GM12878 (cell line): ENCODE results near the gene C1S. TPM values are rescaled to one million over a fixed set of nuclear protein-coding genes. Genes with fewer than 3 reads are reported as not detected.

ENCODE experiments used
- ATAC-seq: fragments of 200-7000 bp; cut with Tn5 transposase; 3 replicates; pipeline ENCODE4 v1.9.1; 2020; ENCODE audit warnings: mild to moderate bottlenecking, moderate library complexity
- BruUV-seq: library from RNA; stranded (reverse); fragments of 400-500 nt; replicated peaks from 2 replicates; lab custom pipeline; 2021; lab: Mats Ljungman, UMichigan
- CTCF ChIA-PET: fragments of 300-600 bp; sonication (Branson Sonifier 250); formaldehyde crosslinking; extraction: SDS; loops from one replicate; lab custom pipeline; 2021; ENCODE audit warnings: inconsistent platforms; lab: Yijun Ruan, JAX
- POLR2A ChIA-PET: fragments of 350-600 bp; formaldehyde crosslinking; extraction: SDS; loops from one replicate; lab custom pipeline; 2021; ENCODE audit warnings: inconsistent platforms; lab: Charles Lee
- RAD21 ChIA-PET: fragments of 300-600 bp; sonication (Branson Sonifier 250); formaldehyde crosslinking; loops from one replicate; lab custom pipeline; 2023; ENCODE audit warnings: antibody characterized with exemption; ENCODE audit not compliant: unreplicated experiment; lab: Charles Lee
- SMC1A ChIA-PET: fragments of 300-600 bp; sonication (Branson Sonifier 250); formaldehyde crosslinking; loops from one replicate; lab custom pipeline; 2023; ENCODE audit not compliant: unreplicated experiment, uncharacterized antibody; lab: Charles Lee
- DNase-seq: peaks from one replicate; pipeline ENCODE4 v3.0.0-alpha.2; 2011; ENCODE audit warnings: low read depth, low spot score
- FAIRE-seq: peaks from 3 replicates; lab custom pipeline; 2011; peaks lifted over from hg19 to GRCh38; lab: Jason Lieb, UNC
- H2AFZ ChIP-seq: 2 replicates; pipeline ENCODE4 v1.6.0; 2011; ENCODE audit warnings: low read depth, low read length, control low read depth; ENCODE audit not compliant: control insufficient read depth
- H3K27ac ChIP-seq: 2 replicates; pipeline ENCODE4 v1.5.1; 2011; ENCODE audit warnings: control low read depth; ENCODE audit not compliant: control insufficient read depth, insufficient read depth
- H3K27me3 ChIP-seq, 2 experiments: replicated peaks in 1 of 2; 2 replicates each; pipeline versions ENCODE4 v1.6.0 to v1.6.1; 2011; ENCODE audit warnings: low read length in 1 of 2; ENCODE audit not compliant: control insufficient read depth in 2 of 2, insufficient read depth in 2 of 2
- H3K36me3 ChIP-seq, 2 experiments: 2 replicates each; pipeline ENCODE4 v1.5.1; 2011; ENCODE audit warnings: low read length in 1 of 2; ENCODE audit not compliant: control insufficient read depth in 2 of 2, insufficient read depth in 2 of 2
- H3K4me1 ChIP-seq: 2 replicates; pipeline ENCODE4 v1.6.1; 2011; ENCODE audit warnings: mild to moderate bottlenecking, low read length, moderate library complexity, mixed read lengths; ENCODE audit not compliant: control insufficient read depth, insufficient read depth
- H3K4me2 ChIP-seq: 2 replicates; pipeline ENCODE4 v1.6.0; 2011; ENCODE audit warnings: control low read depth; ENCODE audit not compliant: control insufficient read depth, insufficient read depth
- H3K4me3 ChIP-seq: fragments of 200-600 bp; sonication (generic); 2 replicates; pipeline ENCODE4 v1.5.1; 2016
- H3K79me2 ChIP-seq: 2 replicates; pipeline ENCODE4 v1.6.0; 2011; ENCODE audit warnings: low read length; ENCODE audit not compliant: control insufficient read depth, insufficient read depth
- H3K9ac ChIP-seq: 2 replicates; pipeline ENCODE4 v1.8.0; 2011; ENCODE audit warnings: low read length, control low read depth, mixed read lengths; ENCODE audit not compliant: control insufficient read depth, insufficient read depth
- H3K9me3 ChIP-seq: replicated peaks from 3 replicates; pipeline ENCODE4 v1.5.1; 2011; ENCODE audit warnings: mild to moderate bottlenecking, low read length; ENCODE audit not compliant: control insufficient read depth, insufficient read depth
- H4K20me1 ChIP-seq: 2 replicates; pipeline ENCODE4 v1.6.0; 2011; ENCODE audit not compliant: control insufficient read depth, insufficient read depth
- ATF3 ChIP-seq: IDR thresholded peaks from 2 replicates; pipeline ENCODE4 v1.6.1; 2011; ENCODE audit warnings: low read depth, mild to moderate bottlenecking, low read length, moderate library complexity, borderline replicate concordance; ENCODE audit errors: extremely low read depth
- BCL11A ChIP-seq: IDR thresholded peaks from 2 replicates; pipeline ENCODE4 v1.6.1; 2011; ENCODE audit warnings: low read depth, low read length
- BRCA1 ChIP-seq: IDR thresholded peaks from 2 replicates; pipeline ENCODE4 v1.6.1; 2011; ENCODE audit warnings: low read depth, low read length, improper control_type of control experiment
- EED ChIP-seq: sonication (generic); IDR thresholded peaks from 2 replicates; pipeline ENCODE4 v1.6.1; 2016; ENCODE audit warnings: antibody characterized with exemption, low read depth
- ESRRA ChIP-seq: IDR thresholded peaks from 2 replicates; pipeline ENCODE4 v1.6.1; 2012; ENCODE audit warnings: mild to moderate bottlenecking, low read length, improper control_type of control experiment
- HDGF ChIP-seq: fragments of 450-650 bp; IDR thresholded peaks from 2 replicates; pipeline ENCODE4 v1.6.1; 2016; ENCODE audit warnings: antibody characterized with exemption
- HSF1 ChIP-seq: fragments of 150-350 bp; IDR thresholded peaks from 2 replicates; pipeline ENCODE4 v1.6.1; 2014; ENCODE audit warnings: mild to moderate bottlenecking, low read depth, low read length
- IRF4 ChIP-seq: IDR thresholded peaks from 2 replicates; pipeline ENCODE4 v1.6.1; 2011; ENCODE audit warnings: low read depth, low read length
- NFXL1 ChIP-seq: fragments of 450-650 bp; IDR thresholded peaks from 2 replicates; pipeline ENCODE4 v1.6.1; 2017; ENCODE audit warnings: antibody characterized with exemption, mild to moderate bottlenecking, borderline replicate concordance
- PML ChIP-seq: IDR thresholded peaks from 2 replicates; pipeline ENCODE4 v1.6.1; 2012; ENCODE audit warnings: low read length, inconsistent platforms
- SMAD5 ChIP-seq: IDR thresholded peaks from 2 replicates; pipeline ENCODE4 v1.6.1; 2016; ENCODE audit warnings: antibody characterized with exemption, low read depth
- STAT1 ChIP-seq: fragments of 450-650 bp; conservative IDR thresholded peaks from 2 replicates; pipeline ENCODE4 v1.6.1; 2014; ENCODE audit warnings: antibody characterized with exemption, mild to moderate bottlenecking
- TCF12 ChIP-seq: IDR thresholded peaks from 2 replicates; pipeline ENCODE4 v1.6.1; 2011; ENCODE audit warnings: low read depth, mild to moderate bottlenecking, low read length
- TCF7 ChIP-seq: IDR thresholded peaks from 2 replicates; pipeline ENCODE4 v1.6.1; 2014; ENCODE audit warnings: antibody characterized with exemption, borderline replicate concordance
- ZBTB11 ChIP-seq: fragments of 450-650 bp; formaldehyde crosslinking; IDR thresholded peaks from 2 replicates; pipeline ENCODE4 v1.5.0; 2022; ENCODE audit warnings: mild to moderate bottlenecking, missing genetic modification characterization
- ZNF217 ChIP-seq: fragments of 450-650 bp; IDR thresholded peaks from 2 replicates; pipeline ENCODE4 v1.6.1; 2017; ENCODE audit warnings: antibody characterized with exemption, mild to moderate bottlenecking
- ZZZ3 ChIP-seq: IDR thresholded peaks from 2 replicates; pipeline ENCODE4 v1.6.1; 2011; ENCODE audit warnings: low read depth; ENCODE audit not compliant: control insufficient read depth, insufficient read length
- WGBS: methylation state at CpG from one replicate; pipeline ENCODE4 v1.1.6; 2016; ENCODE audit warnings: low lambda C conversion rate; ENCODE audit not compliant: insufficient replicate concordance, insufficient coverage; ENCODE audit errors: missing lambda C conversion rate; 5-methylcytosine and 5-hydroxymethylcytosine counted together
- in situ Hi-C: fragments of 300-500 bp; cut with MboI; formaldehyde crosslinking; loops from 9 replicates; pipeline ENCODE4 v1.14.3; 2018; ENCODE audit warnings: mixed read lengths
- intact Hi-C: fragments of 100-400 bp; cut with micrococcal nuclease; formaldehyde crosslinking; loops from one replicate; pipeline ENCODE4 v1.14.2; 2022; ENCODE audit not compliant: unreplicated experiment
- polyA plus RNA-seq, 11 experiments: library from polyadenylated mRNA; depleted of rRNA in 4 of 11; unstranded in 6 of 11; stranded (reverse) in 5 of 11; fragments of >200 nt; fragmentation: Nextera tagmentation in 4 of 11; fragmentation: Illumina TruSeq in 1 of 11; extraction: Ambion mirVana in 4 of 11; extraction: Trizol in 1 of 11; gene quantifications; 1 replicate in 1 of 11; 2 replicates in 10 of 11; pipeline versions ENCODE4 v1.2.1 to v1.2.3, GENCODE V29; 2011 to 2016; ENCODE audit warnings: inconsistent platforms in 2 of 11, missing spikeins in 2 of 11, low read depth in 1 of 11
- total RNA-seq, 4 experiments: library from RNA; depleted of rRNA in 3 of 4; stranded (reverse); fragments of >200 nt in 3 of 4; fragmentation: Illumina TruSeq in 1 of 4; extraction: Trizol in 1 of 4; gene quantifications; 2 replicates each; pipeline versions ENCODE4 v1.2.1 to v1.2.3, GENCODE V29; 2013 to 2021

Gene C1S
- total and polyA plus RNA-seq, 10 of the 15 experiments (the other 5 are each of a cell fraction or from before 2014, with no cell fraction given) = 0.10 to 1.4 (median 0.42) TPM

- no peak for TF ChIP-seq ZBTB11 (CRISPR knock-in tag)
- TF ChIP-seq ESRRA = no peak
- TF ChIP-seq EED = no peak
Observed at GRCh38 chr12:7110661-7111060, 50.1 kb downstream of the C1S start (continued).

- WGBS = 91% methylated on average over 4 of the region's 4 CpGs
- H3K27me3 ChIP-seq = no peaks in the 10 kb centered on the region
- no peak for DNase-seq
Observed at GRCh38 chr12:7112041-7112440, 51.5 kb downstream of the C1S start.

More at GRCh38 chr12:7112041-7112440, 51.5 kb downstream of the C1S start:
- Histone ChIP-seq H3K4me1 (peaks cover 12% of the 10 kb centered on the region), H2AFZ (no peak overlapping the region), H3K4me3 (no peak overlapping the region), H3K4me2 (peak overlapping the region; percentile 28; the same call in 1 of the 2 replicates), H3K79me2 (peaks cover 33% of the 10 kb centered on the region), H3K27ac (no peak overlapping the region), H3K9me3 (no peaks in the 10 kb centered on the region), H3K36me3 (peaks cover 0 to 16% of the 10 kb centered on the region in 2 experiments; a peak in 3 of 4 replicates)
- ChIA-PET RAD21 (interaction anchor here (0.9 to 7.6 kb wide), 7 partner anchors 36 to 260 kb away, joined by 3 to 89 read pairs (median 4); partner anchors contain the start of genes C12orf57, CDCA3, LPCAT3 and RNU7-1), SMC1A (interaction anchor here (1.1 to 3.6 kb wide), 8 partner anchors 16 to 261 kb away, joined by 3 to 40 read pairs (median 5); partner anchors contain the start of genes C12orf57, CDCA3, LPCAT3 and RNU7-1)
- no peak for ATAC-seq
- FAIRE-seq = no peak
- BruUV-seq = no TSS peak
- in situ Hi-C loops = loop anchor here (5.0 kb wide), 1 partner anchor 150 kb away; no protein-coding TSS in a partner anchor
- intact Hi-C loops = loop anchor here (2.0 to 5.0 kb wide), 3 partner anchors 150 to 243 kb away; no protein-coding TSS in a partner anchor
- TF ChIP-seq HDGF (no peak), IRF4 (no peak), PML (no peak), TCF12 (no peak), BCL11A (no peak), TCF7 (no peak), ZNF217 (no peak), HSF1 (no peak), ATF3 (no peak), BRCA1 (no peak), ZZZ3 (no peak), NFXL1 (no peak), SMAD5 (no peak), STAT1 (no peak)
- TF ChIP-seq, all 136 proteins: peak for 0
- no peaks in the 10 kb centered on the region for H4K20me1 ChIP-seq
- ChIA-PET POLR2A (interaction anchor here (1.3 to 7.2 kb wide), 5 partner anchors 13 to 243 kb away, joined by 3 to 55 read pairs (median 6); partner anchors contain the start of genes C12orf57, LPCAT3 and RNU7-1), CTCF (interaction anchor here (0.6 to 7.7 kb wide), 28 partner anchors 7 to 525 kb away, joined by 3 to 61 read pairs (median 6); partner anchors contain the start of genes C12orf57, C1R, C1S and LPCAT3)
- H3K9ac ChIP-seq = 0 out of 2 replicates have a peak overlapping the region, but pooled peaks have one; percentile 26
